ENCODE measurements around the gene NAT16. TPM values are rescaled to one million over a fixed set of nuclear protein-coding genes. Genes with fewer than 3 reads are reported as not detected.

Gene NAT16
- total and polyA plus RNA-seq, 2 of the 13 experiments (the other 11 are each of a cell fraction or from before 2014, with no cell fraction given), result 0.04 TPM; not detected in 1

DNA sequence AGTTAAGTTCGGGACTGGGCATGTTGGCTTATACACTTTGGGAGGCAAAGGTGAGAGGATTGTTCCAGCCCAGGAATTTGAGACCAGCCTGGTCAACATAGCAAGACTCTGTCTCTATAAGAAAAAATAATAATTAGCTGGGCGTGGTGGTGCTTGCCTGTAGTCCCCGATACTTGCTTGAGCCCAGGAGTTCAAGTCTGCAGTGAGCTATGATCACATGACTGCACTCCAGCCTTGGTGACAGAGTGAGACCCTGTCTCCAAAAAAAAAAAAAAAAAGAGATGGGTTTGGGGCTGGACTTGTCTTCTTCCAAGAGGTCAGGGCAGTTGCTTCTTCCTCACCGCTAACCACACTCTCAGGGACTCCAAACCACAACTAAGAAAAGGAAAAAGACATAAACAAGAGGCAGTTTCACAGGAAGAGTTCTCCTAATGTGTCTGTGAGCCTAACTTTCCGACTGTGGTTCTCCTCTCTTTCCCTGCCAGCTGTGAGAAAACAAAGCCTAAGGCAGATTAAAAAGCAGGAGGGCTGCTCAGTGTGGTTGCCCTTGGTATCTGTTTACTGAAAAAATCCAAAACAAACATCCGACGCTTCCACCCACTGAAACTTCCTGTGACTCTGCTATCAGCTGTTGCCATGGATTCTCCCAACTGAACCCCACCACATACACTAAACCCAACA is 55.6 kb downstream of the NAT16 start (continued):
- TF ChIP-seq RXRB (CRISPR knock-in tag; IDR thresholded peaks at IDR 0.05; ENCODE audit: borderline replicate concordance) (peak; percentile 72; the same call in 1 of the 2 replicates), ZFP41 (CRISPR knock-in tag; IDR thresholded peaks at IDR 0.05; ENCODE audit: borderline replicate concordance) (no peak), RELA (CRISPR knock-in tag; IDR thresholded peaks at IDR 0.05) (no peak), ZKSCAN8 (CRISPR knock-in tag; IDR thresholded peaks at IDR 0.05; ENCODE audit: borderline replicate concordance) (peak; percentile 71; the same call in 1 of the 2 replicates), MIXL1 (CRISPR knock-in tag; IDR thresholded peaks at IDR 0.05) (peak; percentile 49; the same call in 1 of the 2 replicates), ZBTB20 (CRISPR knock-in tag; IDR thresholded peaks at IDR 0.05; ENCODE audit: borderline replicate concordance, low read depth) (peak; percentile 39; the same call in 1 of the 2 replicates), FOXA1 (IDR thresholded peaks at IDR 0.05) (peak; percentile 75), FOXA1 (CRISPR knock-in tag; IDR thresholded peaks at IDR 0.05) (peak; percentile 88), DNMT1 (CRISPR knock-in tag; IDR thresholded peaks at IDR 0.05) (no peak), CHCHD3 (CRISPR knock-in tag; IDR thresholded peaks at IDR 0.05) (no peak), EP300 (IDR thresholded peaks at IDR 0.05; ENCODE audit: low read depth in 2 of 2, low read length in 2 of 2) (peak; percentile 66 to 81; a peak in 3 of 4 replicates), EP300 (CRISPR knock-in tag; IDR thresholded peaks at IDR 0.05; ENCODE audit: borderline replicate concordance) (peak; percentile 51), RAD21 (CRISPR knock-in tag; IDR thresholded peaks at IDR 0.05) (no peak), ZNF782 (CRISPR knock-in tag; IDR thresholded peaks at IDR 0.05; ENCODE audit: borderline replicate concordance) (no peak), KDM5A (IDR thresholded peaks at IDR 0.05; ENCODE audit: borderline replicate concordance, low read length) (no peak)
- TF ChIP-seq, protein P1, sequence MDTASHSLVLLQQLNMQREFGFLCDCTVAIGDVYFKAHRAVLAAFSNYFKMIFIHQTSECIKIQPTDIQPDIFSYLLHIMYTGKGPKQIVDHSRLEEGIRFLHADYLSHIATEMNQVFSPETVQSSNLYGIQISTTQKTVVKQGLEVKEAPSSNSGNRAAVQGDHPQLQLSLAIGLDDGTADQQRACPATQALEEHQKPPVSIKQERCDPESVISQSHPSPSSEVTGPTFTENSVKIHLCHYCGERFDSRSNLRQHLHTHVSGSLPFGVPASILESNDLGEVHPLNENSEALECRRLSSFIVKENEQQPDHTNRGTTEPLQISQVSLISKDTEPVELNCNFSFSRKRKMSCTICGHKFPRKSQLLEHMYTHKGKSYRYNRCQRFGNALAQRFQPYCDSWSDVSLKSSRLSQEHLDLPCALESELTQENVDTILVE (CRISPR knock-in tag; IDR thresholded peaks at IDR 0.05), result no peak
- TF ChIP-seq, protein P2, sequence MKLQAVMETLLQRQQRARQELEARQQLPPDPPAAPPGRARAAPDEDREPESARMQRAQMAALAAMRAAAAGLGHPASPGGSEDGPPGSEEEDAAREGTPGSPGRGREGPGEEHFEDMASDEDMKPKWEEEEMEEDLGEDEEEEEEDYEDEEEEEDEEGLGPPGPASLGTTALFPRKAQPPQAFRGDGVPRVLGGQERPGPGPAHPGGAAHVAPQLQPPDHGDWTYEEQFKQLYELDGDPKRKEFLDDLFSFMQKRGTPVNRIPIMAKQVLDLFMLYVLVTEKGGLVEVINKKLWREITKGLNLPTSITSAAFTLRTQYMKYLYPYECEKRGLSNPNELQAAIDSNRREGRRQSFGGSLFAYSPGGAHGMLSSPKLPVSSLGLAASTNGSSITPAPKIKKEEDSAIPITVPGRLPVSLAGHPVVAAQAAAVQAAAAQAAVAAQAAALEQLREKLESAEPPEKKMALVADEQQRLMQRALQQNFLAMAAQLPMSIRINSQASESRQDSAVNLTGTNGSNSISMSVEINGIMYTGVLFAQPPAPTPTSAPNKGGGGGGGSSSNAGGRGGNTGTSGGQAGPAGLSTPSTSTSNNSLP (IDR thresholded peaks at IDR 0.05; ENCODE audit: low read depth, low read length), result 0 out of 2 replicates have a peak, but pooled peaks have one; percentile 32
- TF ChIP-seq, protein P3, sequence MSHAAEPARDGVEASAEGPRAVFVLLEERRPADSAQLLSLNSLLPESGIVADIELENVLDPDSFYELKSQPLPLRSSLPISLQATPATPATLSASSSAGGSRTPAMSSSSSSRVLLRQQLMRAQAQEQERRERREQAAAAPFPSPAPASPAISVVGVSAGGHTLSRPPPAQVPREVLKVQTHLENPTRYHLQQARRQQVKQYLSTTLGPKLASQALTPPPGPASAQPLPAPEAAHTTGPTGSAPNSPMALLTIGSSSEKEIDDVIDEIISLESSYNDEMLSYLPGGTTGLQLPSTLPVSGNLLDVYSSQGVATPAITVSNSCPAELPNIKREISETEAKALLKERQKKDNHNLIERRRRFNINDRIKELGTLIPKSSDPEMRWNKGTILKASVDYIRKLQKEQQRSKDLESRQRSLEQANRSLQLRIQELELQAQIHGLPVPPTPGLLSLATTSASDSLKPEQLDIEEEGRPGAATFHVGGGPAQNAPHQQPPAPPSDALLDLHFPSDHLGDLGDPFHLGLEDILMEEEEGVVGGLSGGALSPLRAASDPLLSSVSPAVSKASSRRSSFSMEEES (CRISPR knock-in tag; IDR thresholded peaks at IDR 0.05), result peak; percentile 71; the same call in 1 of the 2 replicates
- TF ChIP-seq, protein P4, sequence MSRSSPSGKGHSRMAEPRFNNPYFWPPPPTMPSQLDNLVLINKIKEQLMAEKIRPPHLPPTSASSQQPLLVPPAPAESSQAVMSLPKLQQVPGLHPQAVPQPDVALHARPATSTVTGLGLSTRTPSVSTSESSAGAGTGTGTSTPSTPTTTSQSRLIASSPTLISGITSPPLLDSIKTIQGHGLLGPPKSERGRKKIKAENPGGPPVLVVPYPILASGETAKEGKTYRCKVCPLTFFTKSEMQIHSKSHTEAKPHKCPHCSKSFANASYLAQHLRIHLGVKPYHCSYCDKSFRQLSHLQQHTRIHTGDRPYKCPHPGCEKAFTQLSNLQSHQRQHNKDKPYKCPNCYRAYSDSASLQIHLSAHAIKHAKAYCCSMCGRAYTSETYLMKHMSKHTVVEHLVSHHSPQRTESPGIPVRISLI (CRISPR knock-in tag; IDR thresholded peaks at IDR 0.05; ENCODE audit: borderline replicate concordance), result peak; percentile 60; the same call in 1 of the 2 replicates
- TF ChIP-seq, protein P5, sequence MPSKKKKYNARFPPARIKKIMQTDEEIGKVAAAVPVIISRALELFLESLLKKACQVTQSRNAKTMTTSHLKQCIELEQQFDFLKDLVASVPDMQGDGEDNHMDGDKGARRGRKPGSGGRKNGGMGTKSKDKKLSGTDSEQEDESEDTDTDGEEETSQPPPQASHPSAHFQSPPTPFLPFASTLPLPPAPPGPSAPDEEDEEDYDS (CRISPR knock-in tag; IDR thresholded peaks at IDR 0.05), result peak; percentile 61; the same call in 1 of the 2 replicates
- TF ChIP-seq, protein P6, sequence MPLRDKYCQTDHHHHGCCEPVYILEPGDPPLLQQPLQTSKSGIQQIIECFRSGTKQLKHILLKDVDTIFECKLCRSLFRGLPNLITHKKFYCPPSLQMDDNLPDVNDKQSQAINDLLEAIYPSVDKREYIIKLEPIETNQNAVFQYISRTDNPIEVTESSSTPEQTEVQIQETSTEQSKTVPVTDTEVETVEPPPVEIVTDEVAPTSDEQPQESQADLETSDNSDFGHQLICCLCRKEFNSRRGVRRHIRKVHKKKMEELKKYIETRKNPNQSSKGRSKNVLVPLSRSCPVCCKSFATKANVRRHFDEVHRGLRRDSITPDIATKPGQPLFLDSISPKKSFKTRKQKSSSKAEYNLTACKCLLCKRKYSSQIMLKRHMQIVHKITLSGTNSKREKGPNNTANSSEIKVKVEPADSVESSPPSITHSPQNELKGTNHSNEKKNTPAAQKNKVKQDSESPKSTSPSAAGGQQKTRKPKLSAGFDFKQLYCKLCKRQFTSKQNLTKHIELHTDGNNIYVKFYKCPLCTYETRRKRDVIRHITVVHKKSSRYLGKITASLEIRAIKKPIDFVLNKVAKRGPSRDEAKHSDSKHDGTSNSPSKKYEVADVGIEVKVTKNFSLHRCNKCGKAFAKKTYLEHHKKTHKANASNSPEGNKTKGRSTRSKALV (CRISPR knock-in tag; IDR thresholded peaks at IDR 0.05), result no peak
